ENCODE measurements around the gene SYTL3. TPM values are rescaled to one million over a fixed set of nuclear protein-coding genes. Genes with fewer than 3 reads are reported as not detected.

Gene SYTL3
- polyA plus RNA-seq, 1 of the 3 experiments (the other 2 are of a cell fraction), result 2.3 TPM

GRCh38 chr6:158703111-158703836 is 53.4 kb downstream of the SYTL3 start:
- ChIA-PET CTCF (interaction anchor here (0.6 to 4.5 kb wide), 44 partner anchors 8 to 491 kb away, joined by 3 to 138 read pairs (median 4); partner anchors contain the start of genes RSPH3 and SYTL3), POLR2A (no interaction called here)
- 93% methylated on average over 14 of the region's 14 CpGs for WGBS (ENCODE audit: low lambda C conversion rate)
- H4K20me1 ChIP-seq (ENCODE audit: insufficient read depth), result no peaks in the 10 kb centered on the region
- H3K4me1 ChIP-seq (ENCODE audit: control insufficient read depth in 1 of 2, insufficient read depth in 2 of 2, low read depth in 1 of 2, low read length in 1 of 2), result peaks cover 15 to 28% of the 10 kb centered on the region in 2 experiments
- no peaks in the 10 kb centered on the region for H3K9me3 ChIP-seq
- peaks cover 7% of the 10 kb centered on the region for H3F3A ChIP-seq (replicated peaks; ENCODE audit: insufficient read depth)
- H3K9me2 ChIP-seq, result no peaks in the 10 kb centered on the region
- no peak overlapping the region for H3K27ac ChIP-seq (ENCODE audit: low read depth in 2 of 2, low read length in 1 of 2)
- H3K36me3 ChIP-seq (replicated peaks in 1 of 2; ENCODE audit: control insufficient read depth in 1 of 2, insufficient read depth in 2 of 2, low read length in 1 of 2), result no peaks in the 10 kb centered on the region
- H3K9ac ChIP-seq, result no peak overlapping the region
- H3K27me3 ChIP-seq (ENCODE audit: insufficient read depth), result no peaks in the 10 kb centered on the region
- no peaks in the 10 kb centered on the region for H3K79me2 ChIP-seq (ENCODE audit: insufficient read depth)
- no peak overlapping the region for H3K4me3 ChIP-seq (ENCODE audit: low read depth in 2 of 2, low read length in 1 of 2)
- H3K4me2 ChIP-seq, result no peak overlapping the region
- no peak for TF ChIP-seq GATA2 (CRISPR knock-in tag; IDR thresholded peaks at IDR 0.05)
- no peak for TF ChIP-seq FOXJ3 (CRISPR knock-in tag; IDR thresholded peaks at IDR 0.05)
- TF ChIP-seq RXRA (IDR thresholded peaks at IDR 0.05; ENCODE audit: borderline replicate concordance, low read depth), result no peak
- no peak for TF ChIP-seq RAD21 (IDR thresholded peaks at IDR 0.05; ENCODE audit: low read length)
- TF ChIP-seq NRF1 (IDR thresholded peaks at IDR 0.05; ENCODE audit: low read depth, low read length), result no peak
- no peak overlapping the region for H2AFZ ChIP-seq (ENCODE audit: low read depth)
- DNase-seq, result peak; percentile 36

DNA sequence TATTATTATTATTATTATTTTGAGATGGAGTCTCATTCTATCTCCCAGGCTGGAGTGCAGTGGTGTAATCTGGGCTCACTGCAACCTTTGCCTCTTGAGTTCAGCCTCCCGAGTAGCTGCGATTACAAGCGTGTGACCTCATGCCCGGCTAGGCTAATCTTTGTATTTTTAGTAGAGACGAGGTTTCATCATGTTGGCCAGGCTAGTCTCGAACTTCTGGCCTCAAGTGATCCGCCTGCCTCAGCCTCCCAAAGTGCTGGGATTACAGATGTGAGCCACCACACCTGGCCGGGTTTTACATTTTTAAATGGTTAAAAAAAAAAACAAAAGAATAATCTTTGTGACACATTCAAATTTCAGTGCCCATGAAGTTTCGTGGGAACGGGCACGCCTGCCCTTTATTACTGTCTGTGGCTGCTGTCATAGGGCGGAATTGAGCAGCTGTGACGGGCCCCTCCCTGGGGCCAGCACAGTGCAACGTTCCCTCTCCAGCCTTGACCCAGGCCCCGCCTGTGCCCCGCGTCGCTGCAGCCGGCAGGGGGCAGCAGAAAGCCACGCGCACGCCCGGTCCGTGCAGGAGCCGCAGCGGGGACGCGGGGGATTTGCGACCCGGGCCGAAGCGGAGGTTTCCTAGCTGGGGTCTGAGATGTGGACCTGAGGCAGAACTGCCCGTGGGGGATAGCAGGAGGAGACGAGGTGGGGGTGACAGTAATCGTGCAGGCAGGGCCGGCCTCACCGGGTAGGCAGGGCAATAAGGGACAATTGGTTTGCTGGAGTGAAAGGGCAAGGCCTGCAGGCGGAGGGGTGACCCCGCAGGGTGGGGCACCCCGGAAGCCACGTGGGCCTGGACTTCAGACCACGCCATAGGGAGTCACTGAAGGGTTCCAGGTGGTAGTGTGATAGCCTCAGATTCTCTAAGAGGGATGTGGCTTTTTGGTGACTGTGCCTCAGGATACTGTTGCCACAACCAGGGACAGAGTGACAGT is 54.3 kb downstream of the SYTL3 start:
- Histone ChIP-seq H3K4me1 (ENCODE audit: control insufficient read depth in 1 of 2, insufficient read depth in 2 of 2, low read depth in 1 of 2, low read length in 1 of 2) (peaks cover 15 to 28% of the 10 kb centered on the region in 2 experiments), H3K4me2 (peak overlapping the region; percentile 76; the same call in 1 of the 2 replicates), H4K20me1 (ENCODE audit: insufficient read depth) (no peaks in the 10 kb centered on the region), H2AFZ (ENCODE audit: low read depth) (peak overlapping the region; percentile 77; the same call in 1 of the 2 replicates), H3K36me3 (replicated peaks in 1 of 2; ENCODE audit: control insufficient read depth in 1 of 2, insufficient read depth in 2 of 2, low read length in 1 of 2) (no peaks in the 10 kb centered on the region), H3F3A (replicated peaks; ENCODE audit: insufficient read depth) (peaks cover 7% of the 10 kb centered on the region), H3K9me2 (no peaks in the 10 kb centered on the region), H3K4me3 (ENCODE audit: low read depth in 2 of 2, low read length in 1 of 2) (peak overlapping the region; percentile 41 to 75), H3K27me3 (ENCODE audit: insufficient read depth) (no peaks in the 10 kb centered on the region), H3K79me2 (ENCODE audit: insufficient read depth) (no peaks in the 10 kb centered on the region), H3K9me3 (no peaks in the 10 kb centered on the region), H3K27ac (ENCODE audit: low read depth in 2 of 2, low read length in 1 of 2) (no peak overlapping the region), H3K9ac (peak overlapping the region; percentile 47; the same call in 1 of the 2 replicates)
- 37% methylated on average over 17 of the region's 42 CpGs for WGBS (ENCODE audit: low lambda C conversion rate)
- peak; percentile 93 for DNase-seq
- TF ChIP-seq RCOR1 (IDR thresholded peaks at IDR 0.05; ENCODE audit: low read length) (0 out of 2 replicates have a peak, but pooled peaks have one; percentile 52), RXRA (IDR thresholded peaks at IDR 0.05; ENCODE audit: borderline replicate concordance, low read depth) (no peak), FOXM1 (IDR thresholded peaks at IDR 0.05; ENCODE audit: low read depth) (no peak), USF2 (IDR thresholded peaks at IDR 0.05; ENCODE audit: borderline replicate concordance, low read depth, low read length) (no peak), SMC3 (IDR thresholded peaks at IDR 0.05; ENCODE audit: low read depth, low read length) (peak; percentile 96), CHD2 (IDR thresholded peaks at IDR 0.05; ENCODE audit: low read length, partially characterized antibody) (peak; percentile 40), NRF1 (IDR thresholded peaks at IDR 0.05; ENCODE audit: low read depth, low read length) (peak; percentile 17; the same call in 1 of the 2 replicates), MXI1 (IDR thresholded peaks at IDR 0.05; ENCODE audit: low read depth, low read length) (peak; percentile 61; the same call in 1 of the 2 replicates), RAD21 (IDR thresholded peaks at IDR 0.05; ENCODE audit: low read length) (peak; percentile 89)
- TF ChIP-seq, protein P1, sequence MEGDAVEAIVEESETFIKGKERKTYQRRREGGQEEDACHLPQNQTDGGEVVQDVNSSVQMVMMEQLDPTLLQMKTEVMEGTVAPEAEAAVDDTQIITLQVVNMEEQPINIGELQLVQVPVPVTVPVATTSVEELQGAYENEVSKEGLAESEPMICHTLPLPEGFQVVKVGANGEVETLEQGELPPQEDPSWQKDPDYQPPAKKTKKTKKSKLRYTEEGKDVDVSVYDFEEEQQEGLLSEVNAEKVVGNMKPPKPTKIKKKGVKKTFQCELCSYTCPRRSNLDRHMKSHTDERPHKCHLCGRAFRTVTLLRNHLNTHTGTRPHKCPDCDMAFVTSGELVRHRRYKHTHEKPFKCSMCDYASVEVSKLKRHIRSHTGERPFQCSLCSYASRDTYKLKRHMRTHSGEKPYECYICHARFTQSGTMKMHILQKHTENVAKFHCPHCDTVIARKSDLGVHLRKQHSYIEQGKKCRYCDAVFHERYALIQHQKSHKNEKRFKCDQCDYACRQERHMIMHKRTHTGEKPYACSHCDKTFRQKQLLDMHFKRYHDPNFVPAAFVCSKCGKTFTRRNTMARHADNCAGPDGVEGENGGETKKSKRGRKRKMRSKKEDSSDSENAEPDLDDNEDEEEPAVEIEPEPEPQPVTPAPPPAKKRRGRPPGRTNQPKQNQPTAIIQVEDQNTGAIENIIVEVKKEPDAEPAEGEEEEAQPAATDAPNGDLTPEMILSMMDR (IDR thresholded peaks at IDR 0.05), result peak; percentile 98
- TF ChIP-seq, protein P2, sequence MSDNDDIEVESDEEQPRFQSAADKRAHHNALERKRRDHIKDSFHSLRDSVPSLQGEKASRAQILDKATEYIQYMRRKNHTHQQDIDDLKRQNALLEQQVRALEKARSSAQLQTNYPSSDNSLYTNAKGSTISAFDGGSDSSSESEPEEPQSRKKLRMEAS (IDR thresholded peaks at IDR 0.05; ENCODE audit: low read depth), result peak; percentile 31; the same call in 1 of the 2 replicates
- POLR2A ChIA-PET, result no interaction called here
- CTCF ChIA-PET, result interaction anchor here (0.6 to 4.5 kb wide), 61 partner anchors 9 to 492 kb away, joined by 3 to 138 read pairs (median 4); partner anchors contain the start of genes RSPH3 and SYTL3
